ENCODE measurements around the gene ARL15.

GRCh38 chr5:54007827-54008777, 302.3 kb downstream of the ARL15 start:
- TF ChIP-seq CTCF (conservative IDR thresholded peaks at IDR 0.05; ENCODE audit: low read depth, low read length) = no peak
- TF ChIP-seq EZH2 (IDR thresholded peaks at IDR 0.05; ENCODE audit: low read length, unreplicated experiment) = no peak

All from PC-3 (cell line).